ENCODE measurements around the gene ATL2.
"Not testable (repeated sequence)": the region's sequence is repeated elsewhere in the genome, so short reads cannot be mapped to it uniquely, and the experiment has no call there.

The ATL2 gene

DNA sequence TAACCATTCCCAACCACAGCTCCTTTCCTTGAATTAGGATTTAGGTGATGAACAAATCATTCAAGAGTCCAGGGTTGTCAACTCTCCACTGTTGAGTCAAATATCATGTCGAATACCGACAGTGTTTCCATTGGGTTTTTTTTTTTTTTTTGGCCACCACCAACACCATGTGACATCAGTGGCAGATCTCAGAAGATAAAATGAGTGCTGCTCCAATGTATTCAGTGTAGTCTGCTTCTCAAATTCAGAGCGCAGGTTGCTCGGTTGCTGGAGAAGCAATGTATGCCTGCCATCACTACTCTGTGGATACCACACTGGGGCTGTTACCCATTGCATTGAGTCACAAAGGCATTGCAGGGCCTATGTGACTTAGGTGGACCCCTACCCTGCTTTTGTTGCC is 10.8 kb upstream of the ATL2 start:
- DNase-seq = no peak

- no peak for DNase-seq
Observed at GRCh38 chr2:38386821-38387220, 9.7 kb upstream of the ATL2 start.

GRCh38 chr2:38386377-38386776 is 9.3 kb upstream of the ATL2 start:
- no peak for DNase-seq

- DNase-seq = no peak
Observed at GRCh38 chr2:38384338-38384737, 7.3 kb upstream of the ATL2 start.

- not testable (repeated sequence) for DNase-seq
Observed at GRCh38 chr2:38383741-38384140, 6.7 kb upstream of the ATL2 start.

- DNase-seq = no peak
Observed at GRCh38 chr2:38381381-38382143, 4.5 kb upstream of the ATL2 start.

GRCh38 chr2:38380397-38381130 is 3.5 kb upstream of the ATL2 start:
- no peak for DNase-seq

DNA sequence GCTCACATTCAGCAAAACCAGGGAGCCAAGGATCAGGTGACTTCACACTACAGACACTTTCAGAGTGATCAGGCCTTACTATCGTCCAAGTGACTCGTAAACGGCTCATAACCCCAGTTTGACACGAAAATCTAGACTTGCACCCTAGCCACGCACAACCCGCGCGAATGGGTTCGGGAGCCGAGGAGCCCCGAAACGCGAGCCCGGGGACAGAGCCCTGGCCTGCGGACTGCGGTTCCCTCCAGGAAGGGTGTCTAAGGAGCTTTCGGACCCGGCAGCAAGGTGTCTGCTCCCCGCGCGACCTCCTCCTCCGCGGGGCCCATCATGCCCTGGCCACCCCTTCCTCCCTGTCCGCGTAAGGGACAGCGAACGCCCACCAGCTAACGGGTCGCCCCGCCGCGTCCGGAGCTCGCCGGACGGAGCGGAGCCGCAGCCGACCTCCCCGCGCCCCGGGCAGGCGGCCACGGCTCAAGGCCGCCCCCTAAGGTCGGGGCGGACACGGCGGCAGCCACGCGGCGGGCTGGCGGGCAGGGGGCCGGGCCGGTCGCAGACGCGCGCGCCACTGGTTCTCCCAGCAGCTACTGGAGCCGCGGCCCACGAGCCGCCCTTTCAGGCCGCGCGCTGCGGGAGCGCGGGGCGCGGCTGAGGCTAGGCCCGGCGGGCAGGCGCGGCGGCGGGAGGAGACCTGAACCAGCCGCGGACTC is 575 bp downstream of the ATL2 start:
- peak; percentile 46 for DNase-seq

DNA sequence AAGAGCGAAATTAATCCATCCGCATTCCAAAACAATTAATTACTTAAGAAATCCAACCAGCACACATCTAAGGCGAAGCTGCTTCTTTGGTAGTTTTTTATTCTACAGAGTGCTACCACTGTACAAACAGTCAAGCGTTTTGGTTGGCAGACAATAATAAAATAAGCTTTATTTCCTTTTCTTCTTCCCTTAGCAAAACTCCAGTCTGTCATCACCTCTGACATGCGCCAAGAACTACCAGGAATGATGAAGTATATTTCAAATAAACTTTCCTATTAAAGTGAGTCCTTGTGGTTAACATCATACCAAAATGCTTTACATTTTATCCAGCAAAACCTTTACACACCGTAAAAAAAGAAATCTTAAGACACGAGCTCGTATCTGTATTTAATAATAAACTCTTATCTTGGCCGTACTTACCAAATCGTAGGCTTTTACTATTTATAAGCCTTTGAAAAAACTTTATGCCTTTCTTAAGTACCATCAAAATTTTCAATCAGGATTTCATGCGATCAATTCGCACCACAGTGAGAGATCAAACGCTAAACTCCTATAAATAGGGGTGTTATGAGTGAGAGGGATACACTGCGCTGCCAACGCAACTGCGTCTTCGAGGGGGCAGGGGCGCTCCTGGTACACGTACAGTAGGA is 1.3 kb downstream of the ATL2 start:
- DNase-seq = no peak

- DNase-seq = no peak
Observed at GRCh38 chr2:38374984-38375383, 2.1 kb downstream of the ATL2 start.

GRCh38 chr2:38371235-38371634 is 5.8 kb downstream of the ATL2 start:
- DNase-seq = no peak

DNA sequence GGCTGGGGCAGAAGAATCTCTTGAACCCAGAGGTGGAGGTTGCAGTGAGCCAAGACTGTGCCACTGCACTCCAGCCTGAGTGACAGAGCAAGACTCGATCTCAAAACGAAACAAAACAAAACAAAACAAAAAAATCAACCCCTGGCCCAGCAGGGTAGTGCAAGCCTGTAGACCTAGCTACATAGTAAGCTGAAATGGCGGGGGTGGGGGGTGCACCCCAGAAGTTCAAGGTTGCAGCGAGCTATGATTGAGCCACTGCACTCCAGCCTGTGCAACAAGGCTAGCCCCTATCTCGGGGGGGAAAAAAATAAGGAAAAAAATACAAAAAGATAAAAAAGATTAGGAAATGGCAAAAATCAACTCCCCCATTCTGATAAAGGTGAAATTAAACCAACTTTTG is 6.4 kb downstream of the ATL2 start:
- DNase-seq = no peak

GRCh38 chr2:38362232-38362631 is 14.8 kb downstream of the ATL2 start:
- DNase-seq = no peak

DNA sequence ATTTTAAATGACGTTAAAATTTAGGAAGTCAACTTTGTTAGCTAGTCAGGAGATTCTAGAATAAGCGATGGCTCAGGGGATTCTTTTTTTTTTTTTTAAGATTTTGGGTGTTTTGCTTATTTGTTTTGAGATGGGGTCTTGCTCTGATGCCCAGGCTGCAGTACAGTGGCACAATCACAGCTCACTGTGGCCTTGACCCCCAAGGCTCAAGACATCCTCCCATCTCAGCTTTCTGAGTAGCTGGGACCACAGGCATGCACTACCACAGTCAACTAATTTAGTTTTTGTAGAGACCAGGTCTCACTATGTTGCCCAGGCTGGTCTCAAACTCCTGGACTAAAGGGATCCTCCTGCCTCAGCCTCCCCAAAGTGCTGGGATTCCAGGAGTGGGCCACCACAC is 16.9 kb downstream of the ATL2 start:
- DNase-seq = no peak

GRCh38 chr2:38353402-38353801 is 23.7 kb downstream of the ATL2 start:
- no peak for DNase-seq

DNA sequence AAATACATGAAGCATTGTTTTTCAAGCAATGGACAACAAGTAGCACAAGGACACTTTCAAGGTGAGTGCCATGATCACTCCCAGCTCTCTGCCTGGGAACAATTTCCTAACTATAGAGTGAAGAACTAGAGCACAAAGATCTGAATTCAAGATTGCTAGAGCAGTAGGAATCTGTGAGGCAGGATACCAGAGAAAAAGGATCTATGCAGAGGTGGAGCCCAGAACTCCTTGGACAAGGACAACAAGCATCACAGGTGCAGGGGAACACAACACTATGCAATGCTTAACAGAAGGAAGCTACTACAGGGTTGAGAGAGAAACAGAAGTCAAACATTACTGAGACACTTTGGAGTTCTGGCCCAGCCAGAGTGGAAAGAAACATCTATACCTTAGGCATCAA is 24.7 kb downstream of the ATL2 start:
- no peak for DNase-seq

DNA sequence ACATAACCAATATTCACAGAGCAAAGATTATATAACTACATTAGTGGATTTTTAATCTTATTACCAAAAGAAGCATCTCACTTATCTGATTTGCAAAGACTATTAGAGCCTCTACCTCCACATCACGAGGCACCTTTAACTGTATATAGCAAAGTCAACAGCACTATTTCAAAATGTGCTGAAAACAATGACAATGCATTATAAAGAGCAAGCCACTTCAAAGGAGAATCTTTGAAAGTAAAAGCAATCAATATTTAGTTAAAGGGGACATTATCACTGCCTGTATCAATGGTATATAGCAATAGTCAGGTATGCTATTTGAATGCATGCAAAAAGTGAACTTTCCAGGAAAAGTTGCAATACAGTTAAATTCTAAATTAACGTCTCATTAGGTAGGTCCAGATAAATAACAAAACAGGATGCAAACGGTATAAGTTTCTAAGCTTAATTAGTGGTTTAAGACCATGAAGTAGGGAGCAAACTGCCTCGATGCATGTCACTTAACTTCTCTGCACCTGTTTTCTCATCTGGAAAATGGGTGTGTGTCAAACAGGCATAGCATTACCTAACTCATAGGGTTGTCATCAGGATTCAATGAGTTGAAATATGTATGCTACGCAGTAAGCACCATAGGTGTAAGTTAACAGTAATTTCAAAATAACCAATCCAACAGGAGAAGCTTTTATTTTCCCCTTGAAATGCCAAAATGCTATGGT is 31.6 kb downstream of the ATL2 start:
- DNase-seq = no peak

GRCh38 chr2:38344813-38345212 is 32.3 kb downstream of the ATL2 start:
- no peak for DNase-seq

DNA sequence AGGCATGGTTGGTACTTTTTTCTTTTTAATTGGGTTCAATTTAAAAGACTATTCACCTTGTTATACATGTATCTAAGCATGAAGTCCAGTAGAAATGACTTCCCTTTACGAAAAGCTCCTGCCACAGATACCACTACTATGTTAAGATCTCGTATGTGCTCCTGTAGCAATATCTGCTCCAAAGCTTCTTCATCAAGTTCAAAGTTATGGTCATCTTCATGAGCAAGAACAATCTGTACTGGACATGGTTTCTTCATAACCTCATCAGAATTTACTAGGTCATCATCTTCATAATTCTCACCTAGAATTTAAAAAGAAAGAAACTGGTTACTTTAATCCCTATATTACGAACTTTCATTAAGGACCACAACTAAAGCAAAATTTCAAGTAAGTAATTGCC is 33.9 kb downstream of the ATL2 start:
- DNase-seq = no peak

GRCh38 chr2:38336621-38337020 is 40.5 kb downstream of the ATL2 start:
- DNase-seq = no peak

DNA sequence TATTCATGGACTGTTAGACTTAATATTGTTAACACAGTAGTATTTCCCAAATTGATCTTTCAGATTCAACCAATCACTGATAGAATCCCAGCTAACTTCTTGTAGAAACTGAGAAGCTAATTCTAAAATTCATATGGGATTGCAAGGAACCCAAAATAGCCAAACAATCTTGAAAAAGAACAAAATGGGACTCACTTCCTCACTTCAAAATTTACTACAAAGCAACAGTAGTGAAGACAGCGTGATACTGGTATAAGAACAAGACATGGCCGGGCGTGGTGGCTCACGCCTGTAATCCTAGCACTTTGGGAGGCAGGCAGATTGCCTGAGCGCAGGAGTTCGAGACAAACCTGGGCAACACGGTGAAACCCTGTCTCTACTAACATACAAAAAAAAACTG is 46.3 kb downstream of the ATL2 start:
- DNase-seq = no peak

- DNase-seq = no peak
Observed at GRCh38 chr2:38327580-38327979, 49.5 kb downstream of the ATL2 start.

DNA sequence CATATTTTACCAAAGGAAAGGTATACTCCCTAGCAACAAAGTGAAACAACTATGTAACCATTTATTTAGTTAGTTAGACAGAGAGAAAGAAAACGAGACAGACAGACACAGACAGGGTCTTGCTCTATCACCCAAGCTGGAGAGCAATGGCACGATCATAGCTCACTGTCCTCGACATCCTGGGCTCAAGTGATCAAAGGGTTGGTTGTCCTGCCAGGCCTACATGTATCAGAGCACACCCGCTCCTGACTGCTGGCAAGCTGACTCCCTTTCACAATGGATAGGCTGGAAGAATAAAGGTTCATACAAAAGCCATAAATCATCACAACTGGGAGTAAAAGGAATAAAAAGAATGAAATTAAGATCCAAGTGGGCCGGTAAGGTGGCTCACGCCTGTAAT is 53.5 kb downstream of the ATL2 start:
- DNase-seq = no peak
